GM10248 (cell line): ENCODE results near the gene PLA2G2C.

Experiments
- CTCF ChIA-PET: fragments of 300-600 bp; sonication (Branson Sonifier 250); formaldehyde crosslinking; extraction: SDS; loops from one replicate; lab custom pipeline; 2021; ENCODE audit warnings: antibody characterized with exemption; lab: Yijun Ruan, JAX
- POLR2A ChIA-PET: fragments of 350-650 bp; sonication (Branson Sonifier 250); formaldehyde crosslinking; extraction: SDS; loops from one replicate; lab custom pipeline; 2020; ENCODE audit warnings: antibody characterized with exemption; lab: Yijun Ruan, JAX
- DNase-seq: peaks from one replicate; pipeline ENCODE4 v3.0.0; 2012; ENCODE audit errors: extremely low spot score
- CTCF ChIP-seq: IDR thresholded peaks from 2 replicates; pipeline ENCODE4 v1.5.1; 2012; ENCODE audit warnings: mild to moderate bottlenecking, low read depth; ENCODE audit errors: extremely low read depth, missing control alignments, control extremely low read depth

The PLA2G2C gene

GRCh38 chr1:20192871-20193411, 6.6 kb upstream of the PLA2G2C start:
- no peak for TF ChIP-seq CTCF
- ChIA-PET POLR2A (no interaction called here), CTCF (interaction anchor here (1.0 to 5.5 kb wide), 8 partner anchors 9 to 274 kb away, joined by 3 to 72 read pairs (median 4); no protein-coding TSS in a partner anchor)
- no peak for DNase-seq

- DNase-seq = no peak
- ChIA-PET CTCF (interaction anchor here (0.8 to 5.5 kb wide), 4 partner anchors 12 to 273 kb away, joined by 3 to 72 read pairs (median 27); no protein-coding TSS in a partner anchor), POLR2A (no interaction called here)
- no peak for TF ChIP-seq CTCF
These were observed 6.0 kb upstream of the PLA2G2C start for GRCh38 chr1:20192364-20192763.

GRCh38 chr1:20191266-20191825, 5.0 kb upstream of the PLA2G2C start:
- no peak for TF ChIP-seq CTCF
- ChIA-PET CTCF (interaction anchor here (1.5 to 5.4 kb wide), 4 partner anchors 12 to 274 kb away, joined by 4 to 72 read pairs (median 6); no protein-coding TSS in a partner anchor), POLR2A (no interaction called here)
- no peak for DNase-seq

- no peak for DNase-seq
- POLR2A ChIA-PET = no interaction called here
- TF ChIP-seq CTCF = no peak
- CTCF ChIA-PET = interaction anchor here (1.5 to 2.8 kb wide), 4 partner anchors 11 to 273 kb away, joined by 3 to 7 read pairs (median 4); no protein-coding TSS in a partner anchor
These were observed 4.2 kb upstream of the PLA2G2C start for GRCh38 chr1:20190256-20191160.

GRCh38 chr1:20189664-20190063, 3.3 kb upstream of the PLA2G2C start:
- DNase-seq = no peak
- TF ChIP-seq CTCF = no peak
- POLR2A ChIA-PET = no interaction called here
- CTCF ChIA-PET = interaction anchor here (1.1 to 2.8 kb wide), 4 partner anchors 24 to 443 kb away, joined by 3 to 7 read pairs (median 4); no protein-coding TSS in a partner anchor

- ChIA-PET POLR2A (no interaction called here), CTCF (interaction anchor here (0.9 to 2.8 kb wide), 7 partner anchors 9 to 271 kb away, joined by 3 to 7 read pairs (median 5); no protein-coding TSS in a partner anchor)
- no peak for TF ChIP-seq CTCF
- DNase-seq = no peak
These were observed 2.1 kb upstream of the PLA2G2C start for GRCh38 chr1:20188455-20188817.
